K562 (cell line): ENCODE data around the gene FBXO4. TPM values are rescaled to one million over a fixed set of nuclear protein-coding genes. Genes with fewer than 3 reads are reported as not detected.
A peak's percentile ranks its signal among the peaks of the same experiment; 100 is the strongest.

Experiments
- BRD9 ChIP-seq: fragments of 450-650 bp; IDR thresholded peaks from 2 replicates; pipeline ENCODE4 v1.6.1; 2018; ENCODE audit warnings: low read depth; ENCODE audit not compliant: partially characterized antibody
- ERF ChIP-seq: fragments of 450-650 bp; formaldehyde crosslinking; IDR thresholded peaks from 2 replicates; pipeline ENCODE4 v1.4.0; 2020; ENCODE audit warnings: mild to moderate bottlenecking, mixed read lengths
- HINFP ChIP-seq: fragments of 450-650 bp; conservative IDR thresholded peaks from 2 replicates; pipeline ENCODE4 v1.6.1; 2016; ENCODE audit warnings: missing genetic modification characterization, low read depth, mild to moderate bottlenecking, control low read depth, missing compliant biosample characterization
- TOE1 ChIP-seq, 2 experiments: fragments of 450-650 bp in 1 of 2; sonication (generic) in 1 of 2; formaldehyde crosslinking in 1 of 2; IDR thresholded peaks; 2 replicates each; pipeline versions ENCODE4 v1.7.1 to v1.8.0; 2016 to 2022; ENCODE audit warnings: borderline replicate concordance in 2 of 2, mild to moderate bottlenecking in 2 of 2, antibody characterized with exemption in 1 of 2, inconsistent platforms in 1 of 2, low read depth in 1 of 2, missing genetic modification reagents in 1 of 2, moderate library complexity in 1 of 2
- ZNF589 ChIP-seq: fragments of 200-800 bp; sonication (Bioruptor generic); IDR thresholded peaks from 2 replicates; pipeline ENCODE4 v1.6.1; 2016; ENCODE audit warnings: low read depth, missing genetic modification characterization, missing compliant biosample characterization
- ZNF780A ChIP-seq: fragments of 250-450 bp; sonication (Bioruptor Pico); IDR thresholded peaks from 2 replicates; pipeline ENCODE4 v1.5.0; 2021; ENCODE audit warnings: mild to moderate bottlenecking
- polyA plus RNA-seq, 8 experiments: library from polyadenylated mRNA; depleted of rRNA in 4 of 8; stranded (reverse) in 5 of 8; unstranded in 3 of 8; fragments of >200 nt; fragmentation: Nextera tagmentation in 2 of 8; fragmentation: Illumina TruSeq in 1 of 8; extraction: Ambion mirVana in 2 of 8; extraction: Trizol in 1 of 8; gene quantifications; 2 replicates each; pipeline versions ENCODE4 v1.2.1 to v1.2.3, GENCODE V29; 2011 to 2014; ENCODE audit warnings: inconsistent platforms in 1 of 8, missing spikeins in 1 of 8
- total RNA-seq, 7 experiments: library from RNA; depleted of rRNA in 6 of 7; stranded (reverse); fragments of >200 nt in 6 of 7; fragmentation: Illumina TruSeq in 2 of 7; extraction: Trizol in 2 of 7; gene quantifications; 2 replicates each; pipeline versions ENCODE4 v1.2.1 to v1.2.3, GENCODE V29; 2011 to 2021; ENCODE audit warnings: low replicate concordance in 1 of 7

The FBXO4 gene
- total and polyA plus RNA-seq, 9 of the 15 experiments (the other 6 are each of a cell fraction or from before 2014, with no cell fraction given), result 5.9 to 33.4 (median 19.6) TPM

DNA sequence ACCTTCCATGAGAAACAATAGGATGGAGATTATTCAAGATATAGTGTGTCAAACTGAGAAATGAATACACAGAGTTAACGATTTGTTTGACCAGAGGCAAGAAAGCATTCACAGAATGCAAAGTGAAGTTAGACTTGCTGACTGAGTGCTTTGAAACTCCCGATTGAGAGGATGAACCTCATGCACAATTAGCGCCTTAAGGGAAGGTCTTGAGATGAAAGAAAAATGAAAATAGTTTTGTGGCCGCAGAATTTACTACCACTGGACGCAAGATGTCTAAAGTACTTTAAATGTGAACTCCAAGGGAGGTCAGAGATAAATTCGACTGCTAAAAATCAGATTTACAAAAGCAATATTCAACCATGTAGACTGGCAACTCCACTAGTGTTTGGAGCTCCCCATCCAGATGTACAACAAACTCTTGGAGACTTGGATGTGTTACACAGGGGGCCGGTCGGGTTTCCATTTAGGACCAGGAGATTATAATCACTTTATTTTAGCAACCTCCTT, 21.6 kb upstream of the FBXO4 start (continued):
- TF ChIP-seq HINFP (tag) (no peak), TOE1 (IDR thresholded peaks at IDR 0.05; ENCODE audit: borderline replicate concordance) (no peak), TOE1 (CRISPR knock-in tag; IDR thresholded peaks at IDR 0.05; ENCODE audit: borderline replicate concordance, low read depth) (0 out of 2 replicates have a peak, but pooled peaks have one; percentile 30), ZNF780A (CRISPR knock-in tag) (no peak), BRD9 (peak; percentile 41), ZNF589 (peak; percentile 14; the same call in 1 of the 2 replicates), ERF (CRISPR knock-in tag) (0 out of 2 replicates have a peak, but pooled peaks have one; percentile 54)
